ENCODE data around the gene LIG4. TPM values are rescaled to one million over a fixed set of nuclear protein-coding genes. Genes with fewer than 3 reads are reported as not detected.

Gene LIG4
- total RNA-seq, 2 experiments from 2014 or later = 5.7 to 6.1 TPM

GRCh38 chr13:108185223-108185622 lies 30.1 kb downstream of the LIG4 start:
- H3K27me3 Mint-ChIP-seq = peaks cover 5% of the 10 kb centered on the region
- H3K4me1 Mint-ChIP-seq (ENCODE audit: low read depth) = no peaks in the 10 kb centered on the region
- ATAC-seq (no peak), DNase-seq (no peak)
- no peak for TF ChIP-seq CTCF (IDR thresholded peaks at IDR 0.05)
- intact Hi-C loops (cut with micrococcal nuclease) = no loop called here
- CTCF ChIA-PET = interaction anchor here (1.0 kb wide), 1 partner anchor 8 kb away, joined by 4 read pairs; no protein-coding TSS in a partner anchor
- H3K9me3 Mint-ChIP-seq = no peaks in the 10 kb centered on the region
- H3K36me3 Mint-ChIP-seq (ENCODE audit: low read depth) = no peaks in the 10 kb centered on the region
- H3K4me3 Mint-ChIP-seq = no peak overlapping the region
- no peak overlapping the region for H3K27ac Mint-ChIP-seq
- POLR2A ChIA-PET = no interaction called here

- ChIA-PET POLR2A (no interaction called here), CTCF (no interaction called here)
- Mint-ChIP-seq H3K9me3 (no peaks in the 10 kb centered on the region), H3K4me1 (ENCODE audit: low read depth) (no peaks in the 10 kb centered on the region), H3K27me3 (no peaks in the 10 kb centered on the region), H3K27ac (no peak overlapping the region), H3K36me3 (ENCODE audit: low read depth) (no peaks in the 10 kb centered on the region), H3K4me3 (no peak overlapping the region)
- no peak for TF ChIP-seq CTCF (IDR thresholded peaks at IDR 0.05)
- ATAC-seq (no peak), DNase-seq (no peak)
- intact Hi-C loops (cut with micrococcal nuclease) = no loop called here
Measured at GRCh38 chr13:108182652-108183051, 32.7 kb downstream of the LIG4 start.

- intact Hi-C loops (cut with micrococcal nuclease) = no loop called here
Measured at GRCh38 chr13:108178078-108178477, 37.3 kb downstream of the LIG4 start.

GRCh38 chr13:108176685-108177274 lies 38.6 kb downstream of the LIG4 start:
- POLR2A ChIA-PET = no interaction called here
- DNase-seq = peak; percentile 80
- CTCF ChIA-PET = interaction anchor here (1.0 to 1.7 kb wide), 2 partner anchors 9 to 47 kb away, joined by 4 read pairs; no protein-coding TSS in a partner anchor
- Mint-ChIP-seq H3K9me3 (peaks cover 4% of the 10 kb centered on the region), H3K27me3 (peaks cover 4% of the 10 kb centered on the region), H3K4me3 (no peak overlapping the region), H3K4me1 (ENCODE audit: low read depth) (no peaks in the 10 kb centered on the region), H3K27ac (no peak overlapping the region), H3K36me3 (ENCODE audit: low read depth) (no peaks in the 10 kb centered on the region)
- no peak for ATAC-seq
- peak; percentile 72 for TF ChIP-seq CTCF (IDR thresholded peaks at IDR 0.05)
- intact Hi-C loops (cut with micrococcal nuclease) = no loop called here

More at GRCh38 chr13:108178078-108178477, 37.3 kb downstream of the LIG4 start:
- ChIA-PET CTCF (interaction anchor here (1.1 to 1.9 kb wide), 3 partner anchors 19 to 36 kb away, joined by 3 to 7 read pairs (median 3); no protein-coding TSS in a partner anchor), POLR2A (no interaction called here)
- Mint-ChIP-seq H3K4me3 (no peak overlapping the region), H3K36me3 (ENCODE audit: low read depth) (no peaks in the 10 kb centered on the region), H3K27ac (no peak overlapping the region), H3K9me3 (peaks cover 4% of the 10 kb centered on the region), H3K27me3 (peaks cover 1% of the 10 kb centered on the region), H3K4me1 (ENCODE audit: low read depth) (no peaks in the 10 kb centered on the region)
- no peak for DNase-seq
- TF ChIP-seq CTCF (IDR thresholded peaks at IDR 0.05) = no peak
- ATAC-seq = no peak

- ChIA-PET CTCF (interaction anchor here (1.0 kb wide), 1 partner anchor 13 kb away, joined by 5 read pairs; no protein-coding TSS in a partner anchor), POLR2A (no interaction called here)
- H3K36me3 Mint-ChIP-seq (ENCODE audit: low read depth) = no peaks in the 10 kb centered on the region
- no peak for TF ChIP-seq CTCF (IDR thresholded peaks at IDR 0.05)
- no peak overlapping the region for H3K4me3 Mint-ChIP-seq
- no peaks in the 10 kb centered on the region for H3K4me1 Mint-ChIP-seq (ENCODE audit: low read depth)
- DNase-seq (no peak), ATAC-seq (no peak)
- intact Hi-C loops (cut with micrococcal nuclease) = no loop called here
- H3K27ac Mint-ChIP-seq = no peak overlapping the region
- peaks cover 7% of the 10 kb centered on the region for H3K27me3 Mint-ChIP-seq
- H3K9me3 Mint-ChIP-seq = peaks cover 11% of the 10 kb centered on the region
Measured at GRCh38 chr13:108168929-108169328, 46.4 kb downstream of the LIG4 start.

Data from activated CD8-positive, alpha-beta T cell treated with anti-CD3 and anti-CD28 coated beads for 36 hours (primary cell).